IPS-18a (cell line): ENCODE measurements around the gene SUSD6.
"Not testable (repeated sequence)": the region's sequence is repeated elsewhere in the genome, so short reads cannot be mapped to it uniquely, and the experiment has no call there.

ENCODE experiments used
- H3K27ac ChIP-seq: one replicate; pipeline ENCODE4 v1.5.1; 2013; ENCODE audit warnings: low read length
- H3K27me3 ChIP-seq: one replicate; pipeline ENCODE4 v1.6.1; 2013; ENCODE audit warnings: mild to moderate bottlenecking, low read length; ENCODE audit not compliant: control insufficient read depth, insufficient read depth
- H3K36me3 ChIP-seq: one replicate; pipeline ENCODE4 v1.6.1; 2013; ENCODE audit warnings: low read depth, low read length; ENCODE audit not compliant: control insufficient read depth
- H3K4me1 ChIP-seq: one replicate; pipeline ENCODE4 v1.6.1; 2013; ENCODE audit warnings: low read depth, low read length; ENCODE audit not compliant: control insufficient read depth
- H3K4me3 ChIP-seq: one replicate; pipeline ENCODE4 v1.5.1; 2013; ENCODE audit warnings: low read length
- H3K9ac ChIP-seq: one replicate; pipeline ENCODE4 v1.6.1; 2013; ENCODE audit warnings: mild to moderate bottlenecking, low read length, moderate library complexity
- H3K9me3 ChIP-seq: one replicate; pipeline ENCODE4 v1.6.1; 2013; ENCODE audit warnings: low read depth, low read length; ENCODE audit not compliant: control insufficient read depth

The SUSD6 gene

DNA sequence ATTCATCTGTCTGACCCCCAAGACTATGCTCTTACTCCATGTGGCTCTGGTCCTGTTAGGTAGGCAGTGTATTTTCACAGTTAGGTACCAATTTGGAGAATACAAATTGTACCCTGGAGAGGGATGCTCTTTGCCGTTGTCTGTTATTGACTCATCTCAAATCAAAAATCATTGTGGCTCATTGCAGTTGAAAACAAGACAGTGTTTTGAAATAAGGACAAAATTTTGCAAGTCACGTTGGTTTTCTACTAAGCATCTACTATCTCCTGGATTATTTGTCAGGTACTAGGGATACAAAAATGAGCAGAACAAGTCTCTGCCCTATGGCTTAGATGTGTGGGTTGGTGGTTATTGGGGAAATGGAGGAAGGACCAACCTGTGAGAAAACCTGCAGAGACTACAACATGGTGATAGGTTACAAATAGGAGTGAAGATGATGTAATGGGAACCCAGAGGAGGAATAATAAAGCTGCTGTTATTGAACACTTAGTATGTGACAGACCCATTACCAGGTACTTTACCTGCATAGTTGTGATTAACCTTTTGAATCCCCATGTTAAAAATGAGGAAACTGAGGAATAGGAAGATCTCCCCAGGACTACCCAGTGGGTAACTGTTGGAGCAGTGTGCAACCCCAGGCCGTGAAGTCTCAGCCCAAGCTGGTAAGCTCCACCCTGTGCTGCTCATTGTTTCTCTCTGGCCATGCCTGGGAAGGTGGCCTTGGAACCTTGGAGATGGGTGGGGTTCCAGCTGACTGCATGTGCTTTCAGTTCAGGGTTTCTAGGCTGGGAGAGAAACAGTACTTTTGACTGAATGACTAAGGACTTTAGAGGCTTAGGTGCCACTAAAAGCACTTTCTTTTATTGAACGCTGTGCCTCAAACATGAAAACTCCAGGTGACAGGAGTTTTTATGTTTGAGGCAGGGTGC, 82.7 kb downstream of the SUSD6 start:
- Histone ChIP-seq H3K36me3 (no peaks in the 10 kb centered on the region), H3K4me1 (peaks cover 25% of the 10 kb centered on the region), H3K9ac (no peak overlapping the region), H3K9me3 (no peaks in the 10 kb centered on the region), H3K4me3 (no peak overlapping the region), H3K27me3 (no peaks in the 10 kb centered on the region), H3K27ac (no peak overlapping the region)

DNA sequence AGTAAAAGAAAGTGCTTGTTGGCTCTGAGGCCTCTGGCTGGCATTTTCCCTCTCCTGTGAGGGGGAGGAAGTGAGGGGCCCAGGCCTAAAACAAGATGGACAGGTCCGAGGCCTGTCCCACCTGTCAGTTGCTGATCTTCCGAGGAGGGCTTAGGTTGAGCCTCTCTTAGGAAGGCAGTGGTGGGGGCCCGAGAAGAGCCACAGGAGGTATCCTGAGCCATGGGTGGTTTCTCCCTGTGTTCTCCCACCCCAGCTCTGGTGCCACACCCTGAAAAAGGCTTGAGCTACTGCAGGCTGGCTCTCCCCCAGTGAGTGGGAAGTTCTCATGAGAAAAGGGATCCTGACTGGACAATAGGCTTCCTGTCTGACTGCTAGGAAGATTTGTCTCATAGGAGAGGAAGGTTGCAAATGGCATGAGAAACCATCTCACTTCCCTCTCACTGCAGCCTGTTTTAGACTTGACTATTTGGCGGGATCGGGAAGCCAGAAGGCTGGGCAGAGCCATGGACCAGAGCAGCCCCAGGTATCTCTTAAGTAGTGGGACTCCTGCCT, 83.4 kb downstream of the SUSD6 start:
- H3K9ac ChIP-seq: no peak overlapping the region
- no peaks in the 10 kb centered on the region for H3K9me3 ChIP-seq
- H3K4me3 ChIP-seq: no peak overlapping the region
- no peaks in the 10 kb centered on the region for H3K36me3 ChIP-seq
- peaks cover 30% of the 10 kb centered on the region for H3K4me1 ChIP-seq
- H3K27me3 ChIP-seq: no peaks in the 10 kb centered on the region
- H3K27ac ChIP-seq: no peak overlapping the region

DNA sequence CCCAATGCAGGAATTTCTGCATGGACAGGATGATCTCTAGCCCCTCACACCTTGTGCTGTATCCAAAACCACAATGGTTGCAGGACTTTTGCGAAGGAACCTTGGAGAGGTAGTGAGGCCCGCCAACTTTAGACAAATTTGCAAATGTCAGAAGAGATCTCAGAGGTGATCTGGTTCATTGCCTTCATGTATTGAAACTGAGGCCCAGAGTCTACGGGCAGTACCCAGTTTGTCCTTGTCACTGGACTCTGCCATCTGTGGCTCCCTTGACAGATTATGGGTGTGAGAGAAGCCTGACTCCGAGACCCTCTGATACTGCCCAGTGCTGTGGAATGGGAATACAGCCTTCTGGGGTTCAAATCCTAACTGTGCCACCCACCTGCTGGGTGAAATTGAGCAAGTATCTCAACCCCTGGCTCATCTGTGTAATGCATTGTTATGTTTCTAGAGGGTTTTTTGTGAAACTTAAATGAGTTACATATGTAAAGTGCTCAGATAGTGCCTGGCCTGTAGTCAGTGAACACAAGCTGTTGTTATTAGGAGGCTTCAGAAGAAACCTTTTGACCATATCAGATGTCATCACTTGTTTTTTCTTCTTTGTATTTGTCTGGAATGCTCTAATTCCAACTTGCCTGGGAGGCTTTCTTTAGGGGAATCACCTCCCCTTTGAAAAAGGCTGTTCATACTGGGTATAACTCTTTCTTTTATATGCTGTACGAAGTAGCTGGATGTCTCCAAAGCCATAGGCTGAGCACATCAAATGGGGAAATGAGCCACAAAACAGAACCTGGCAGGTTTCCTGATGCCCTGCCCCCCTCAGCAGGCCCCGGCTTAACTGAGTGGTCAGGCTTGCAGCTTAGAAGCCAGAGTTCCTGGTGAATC, 84.2 kb downstream of the SUSD6 start:
- Histone ChIP-seq H3K4me3 (no peak overlapping the region), H3K9ac (no peak overlapping the region)

DNA sequence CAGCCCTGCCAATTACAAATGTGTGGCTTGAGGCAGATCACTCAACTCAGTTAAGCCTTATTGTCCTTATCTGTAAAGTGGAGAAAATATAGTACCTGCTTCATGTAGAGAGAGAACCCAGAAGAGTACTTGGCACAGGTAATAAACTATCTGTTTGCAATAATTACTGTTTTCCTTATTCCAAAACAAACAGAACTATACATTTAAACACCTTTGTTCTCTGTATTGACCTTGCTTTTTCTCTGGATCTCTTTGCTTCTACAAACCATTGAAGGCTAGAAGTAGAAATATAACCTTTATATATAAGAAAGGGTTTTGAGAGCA, 84.8 kb downstream of the SUSD6 start:
- H3K9ac ChIP-seq: no peak overlapping the region
- H3K36me3 ChIP-seq: no peaks in the 10 kb centered on the region
- peaks cover 33% of the 10 kb centered on the region for H3K4me1 ChIP-seq
- H3K4me3 ChIP-seq: no peak overlapping the region
- no peak overlapping the region for H3K27ac ChIP-seq
- no peaks in the 10 kb centered on the region for H3K27me3 ChIP-seq
- no peaks in the 10 kb centered on the region for H3K9me3 ChIP-seq

More for the DNA sequence above, 84.2 kb downstream of the SUSD6 start:
- no peaks in the 10 kb centered on the region for H3K36me3 ChIP-seq
- H3K4me1 ChIP-seq: peaks cover 32% of the 10 kb centered on the region
- H3K9me3 ChIP-seq: no peaks in the 10 kb centered on the region
- no peak overlapping the region for H3K27ac ChIP-seq
- no peaks in the 10 kb centered on the region for H3K27me3 ChIP-seq

DNA sequence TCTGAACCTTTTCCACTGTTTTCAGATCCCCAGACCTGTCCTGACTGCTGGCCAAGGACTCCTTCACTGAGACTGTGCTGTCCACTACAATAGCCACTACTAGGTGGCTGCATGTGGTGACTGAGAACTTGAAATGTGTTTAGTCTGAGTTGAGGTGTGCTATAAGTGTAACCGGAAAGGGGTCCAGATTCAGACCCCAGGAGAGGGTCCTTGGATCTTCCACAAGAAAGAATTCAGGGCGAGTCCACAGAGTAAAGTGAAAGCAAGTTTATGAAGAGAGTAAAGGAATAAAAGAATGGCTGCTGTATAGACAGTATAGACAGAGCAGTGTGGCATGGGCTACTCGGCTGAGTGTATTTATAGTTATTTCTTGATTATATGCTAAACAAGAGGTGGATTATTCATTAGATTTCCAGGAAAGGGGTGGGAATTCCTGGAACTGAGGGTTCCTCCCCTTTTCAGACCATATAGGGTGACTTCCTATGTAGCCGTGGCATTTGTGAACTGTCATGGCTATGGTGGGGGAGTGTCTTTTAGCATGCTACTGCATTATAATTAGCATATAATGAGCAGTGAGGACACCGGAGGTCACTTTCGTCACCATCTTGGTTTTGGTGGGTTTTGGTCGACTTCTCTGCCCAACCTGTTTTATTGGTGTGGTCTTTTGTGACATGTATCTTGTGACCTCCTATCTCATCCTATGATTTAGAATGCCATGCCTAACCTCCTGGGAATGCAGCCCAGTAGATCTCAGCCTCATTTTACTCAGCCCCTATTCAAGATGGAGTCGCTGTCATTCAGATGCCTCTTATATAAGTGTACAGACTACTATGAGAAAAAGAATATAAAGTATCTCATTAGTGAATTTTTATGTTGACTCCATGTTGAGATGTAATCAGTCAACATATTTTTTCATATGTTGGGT, 85.5 kb downstream of the SUSD6 start:
- Histone ChIP-seq H3K27me3 (no peaks in the 10 kb centered on the region), H3K9ac (no peak overlapping the region), H3K27ac (no peak overlapping the region), H3K4me3 (no peak overlapping the region), H3K4me1 (peaks cover 40% of the 10 kb centered on the region), H3K36me3 (no peaks in the 10 kb centered on the region), H3K9me3 (no peaks in the 10 kb centered on the region)

DNA sequence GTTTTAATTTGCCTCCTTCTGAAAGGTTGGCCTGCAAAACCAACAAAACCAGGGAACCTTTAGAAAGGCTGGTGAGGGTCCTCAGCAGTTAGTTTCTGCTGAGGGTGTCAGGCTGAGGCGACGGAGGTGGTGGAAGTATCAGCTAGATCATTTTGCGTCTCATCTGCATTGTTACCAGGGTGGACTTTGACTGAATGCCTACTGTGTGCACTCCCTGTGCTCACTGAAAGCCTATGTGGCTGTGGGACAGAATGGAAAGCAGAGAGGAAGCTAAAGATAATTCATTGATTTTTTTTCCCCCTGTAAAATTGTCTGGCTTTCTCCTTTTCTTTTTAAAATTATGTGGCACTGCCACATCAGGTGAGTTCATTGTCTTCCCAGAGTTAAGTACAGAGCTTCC, 87.2 kb downstream of the SUSD6 start:
- H3K27me3 ChIP-seq: no peaks in the 10 kb centered on the region

DNA sequence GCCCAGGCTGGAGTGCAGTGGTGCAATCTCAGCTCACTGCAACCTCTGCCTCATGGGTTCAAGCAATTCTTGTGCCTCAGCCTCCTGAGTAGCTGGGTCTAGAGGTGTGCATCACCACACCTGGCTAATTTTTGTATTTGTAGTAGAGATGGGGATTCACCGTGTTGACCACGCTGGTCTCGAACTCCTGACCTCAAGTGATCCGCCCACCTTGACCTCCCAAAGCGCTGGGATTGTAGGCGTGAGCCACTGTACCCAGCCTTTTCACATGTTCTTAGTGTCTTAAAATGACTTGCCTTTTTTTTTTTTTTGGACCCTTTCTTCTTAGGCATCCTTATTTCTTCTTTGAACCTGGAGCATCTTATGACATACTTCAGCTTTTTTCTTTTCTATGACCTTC, 87.8 kb downstream of the SUSD6 start:
- peaks cover 38% of the 10 kb centered on the region for H3K4me1 ChIP-seq
- H3K4me3 ChIP-seq, H3K27ac ChIP-seq, H3K27me3 ChIP-seq, H3K36me3 ChIP-seq, H3K9ac ChIP-seq, H3K9me3 ChIP-seq: not testable (repeated sequence)

More for the DNA sequence above, 87.2 kb downstream of the SUSD6 start:
- Histone ChIP-seq H3K9me3 (no peaks in the 10 kb centered on the region), H3K4me3 (no peak overlapping the region), H3K9ac (no peak overlapping the region), H3K27ac (no peak overlapping the region), H3K36me3 (no peaks in the 10 kb centered on the region), H3K4me1 (peaks cover 40% of the 10 kb centered on the region)

DNA sequence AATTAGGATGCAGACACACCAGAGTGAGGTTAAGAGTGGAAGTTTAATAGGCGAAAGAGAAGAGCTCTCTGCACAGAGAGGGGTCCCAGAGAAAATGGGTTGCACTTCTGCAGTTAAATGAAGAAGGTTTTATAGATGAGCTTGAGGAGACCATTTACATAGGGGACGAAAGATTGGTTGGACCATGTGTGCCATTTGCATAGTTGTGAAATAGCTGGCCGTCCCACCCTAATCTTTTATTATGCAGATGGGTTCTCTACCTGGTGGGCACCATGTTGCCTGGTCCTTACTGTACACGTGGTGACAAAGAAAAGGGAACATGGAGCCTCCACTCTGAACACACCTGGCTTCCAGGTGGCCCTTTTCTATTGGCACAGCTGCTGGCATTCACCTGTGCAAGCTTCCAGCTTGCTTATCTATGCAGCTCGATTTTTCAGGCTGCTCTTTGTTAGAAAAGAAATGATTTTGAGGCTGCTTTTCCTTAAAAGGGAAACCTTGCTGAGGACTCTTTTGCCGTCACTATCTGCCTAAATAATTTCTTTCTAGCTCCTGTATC, 88.4 kb downstream of the SUSD6 start:
- Histone ChIP-seq H3K36me3 (no peaks in the 10 kb centered on the region), H3K4me1 (peaks cover 36% of the 10 kb centered on the region), H3K9me3 (no peaks in the 10 kb centered on the region), H3K27ac (no peak overlapping the region), H3K9ac (no peak overlapping the region), H3K27me3 (no peaks in the 10 kb centered on the region), H3K4me3 (no peak overlapping the region)

DNA sequence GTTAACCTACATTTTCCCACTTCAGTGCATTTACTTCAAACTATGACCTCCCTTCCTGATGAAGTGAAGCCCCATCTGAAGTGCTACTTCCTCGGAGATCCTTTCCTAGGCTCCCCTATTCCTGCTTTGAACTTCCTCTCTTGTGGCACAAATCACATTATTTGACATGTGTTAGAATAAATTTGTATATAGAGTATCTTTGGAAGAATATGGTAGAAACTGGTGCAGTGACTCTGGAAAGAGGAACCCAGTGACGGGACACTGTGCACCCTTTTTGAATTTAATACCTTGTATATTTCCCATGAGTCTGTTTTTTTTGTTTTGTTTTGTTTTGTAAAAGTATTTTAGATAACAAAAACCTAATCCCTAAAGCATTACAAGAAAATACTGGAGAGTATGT, 89.2 kb downstream of the SUSD6 start:
- no peak overlapping the region for H3K4me3 ChIP-seq
- peaks cover 28% of the 10 kb centered on the region for H3K4me1 ChIP-seq
- no peak overlapping the region for H3K9ac ChIP-seq

DNA sequence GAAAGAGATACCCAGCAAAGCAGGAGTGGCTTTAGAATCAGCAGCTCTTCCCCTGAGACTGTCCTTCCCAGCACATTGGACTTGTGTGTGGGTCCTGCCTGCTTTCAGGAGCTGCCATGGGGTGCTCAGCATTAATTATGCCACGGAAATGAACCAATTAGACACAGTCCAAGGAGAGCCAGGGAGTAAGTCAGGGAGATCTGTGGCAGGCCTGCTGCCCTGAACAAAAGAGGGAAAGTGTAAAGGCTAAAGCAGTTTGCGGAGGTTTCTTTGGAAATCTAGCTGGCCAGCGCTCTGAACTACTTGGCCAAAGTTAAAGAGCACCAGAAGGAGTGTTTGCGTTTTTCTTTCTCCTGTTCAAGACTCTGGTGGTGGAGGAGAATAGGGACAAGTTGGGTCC, 89.9 kb downstream of the SUSD6 start:
- no peaks in the 10 kb centered on the region for H3K9me3 ChIP-seq
- H3K9ac ChIP-seq: no peak overlapping the region
- peaks cover 22% of the 10 kb centered on the region for H3K4me1 ChIP-seq
- no peaks in the 10 kb centered on the region for H3K27me3 ChIP-seq
- no peak overlapping the region for H3K4me3 ChIP-seq
- H3K36me3 ChIP-seq: no peaks in the 10 kb centered on the region
- no peak overlapping the region for H3K27ac ChIP-seq

More for the DNA sequence above, 89.2 kb downstream of the SUSD6 start:
- no peaks in the 10 kb centered on the region for H3K9me3 ChIP-seq
- H3K27me3 ChIP-seq: no peaks in the 10 kb centered on the region
- no peak overlapping the region for H3K27ac ChIP-seq
- H3K36me3 ChIP-seq: no peaks in the 10 kb centered on the region
